K562 (cell line): Measurements from ENCODE around the gene PRKAR2B. TPM values are rescaled to one million over a fixed set of nuclear protein-coding genes. Genes with fewer than 3 reads are reported as not detected.

ENCODE experiments used
- ATF3 ChIP-seq, 2 experiments: fragments of 450-650 bp in 1 of 2; sonication (generic) in 1 of 2; formaldehyde crosslinking in 1 of 2; IDR thresholded peaks in 1 of 2; conservative IDR thresholded peaks in 1 of 2; 2 replicates each; pipeline versions ENCODE4 v1.6.1 to v1.8.1; 2016 to 2023; ENCODE audit warnings: mild to moderate bottlenecking in 2 of 2, moderate library complexity in 2 of 2, inconsistent platforms in 1 of 2, missing genetic modification reagents in 1 of 2
- GATA2 ChIP-seq: sonication (generic); formaldehyde crosslinking; IDR thresholded peaks from 2 replicates; pipeline ENCODE4 v1.4.0; 2020; ENCODE audit warnings: mild to moderate bottlenecking, missing genetic modification reagents
- HMG20A ChIP-seq: fragments of 450-650 bp; formaldehyde crosslinking; conservative IDR thresholded peaks from 2 replicates; pipeline ENCODE4 v1.4.0; 2020; ENCODE audit warnings: mild to moderate bottlenecking, mixed read lengths
- NCOR1 ChIP-seq: fragments of 450-650 bp; IDR thresholded peaks from 2 replicates; pipeline ENCODE4 v1.6.1; 2016; ENCODE audit warnings: mild to moderate bottlenecking, moderate library complexity
- PURB ChIP-seq: sonication (generic); formaldehyde crosslinking; IDR thresholded peaks from 2 replicates; pipeline ENCODE4 v1.9.0; 2021; ENCODE audit warnings: low read depth, mild to moderate bottlenecking, missing genetic modification reagents
- TBP ChIP-seq: optimal IDR thresholded peaks from 2 replicates; pipeline ENCODE3; 2011; ENCODE audit warnings: low read depth, low read length, improper control_type of control experiment
- TRIM25 ChIP-seq: fragments of 450-650 bp; IDR thresholded peaks from 2 replicates; pipeline ENCODE4 v1.7.0; 2016; ENCODE audit warnings: borderline replicate concordance
- ZBTB17 ChIP-seq: fragments of 450-650 bp; formaldehyde crosslinking; IDR thresholded peaks from 2 replicates; pipeline ENCODE4 v1.4.0; 2020; ENCODE audit warnings: mild to moderate bottlenecking
- polyA plus RNA-seq, 8 experiments: library from polyadenylated mRNA; depleted of rRNA in 4 of 8; stranded (reverse) in 5 of 8; unstranded in 3 of 8; fragments of >200 nt; fragmentation: Nextera tagmentation in 2 of 8; fragmentation: Illumina TruSeq in 1 of 8; extraction: Ambion mirVana in 2 of 8; extraction: Trizol in 1 of 8; gene quantifications; 2 replicates each; pipeline versions ENCODE4 v1.2.1 to v1.2.3, GENCODE V29; 2011 to 2014; ENCODE audit warnings: inconsistent platforms in 1 of 8, missing spikeins in 1 of 8
- total RNA-seq, 7 experiments: library from RNA; depleted of rRNA in 6 of 7; stranded (reverse); fragments of >200 nt in 6 of 7; fragmentation: Illumina TruSeq in 2 of 7; extraction: Trizol in 2 of 7; gene quantifications; 2 replicates each; pipeline versions ENCODE4 v1.2.1 to v1.2.3, GENCODE V29; 2011 to 2021; ENCODE audit warnings: low replicate concordance in 1 of 7
- TF ChIP-seq, protein P1 (sequence below): IDR thresholded peaks from 2 replicates; pipeline ENCODE4 v1.6.1; 2011; ENCODE audit warnings: borderline replicate concordance, low read depth, mild to moderate bottlenecking, moderate library complexity, low read length; ENCODE audit not compliant: insufficient read depth, poor library complexity, severe bottlenecking

The PRKAR2B gene
- total and polyA plus RNA-seq, 9 of the 15 experiments (the other 6 are each of a cell fraction or from before 2014, with no cell fraction given) = 59.0 to 173 (median 129) TPM

DNA sequence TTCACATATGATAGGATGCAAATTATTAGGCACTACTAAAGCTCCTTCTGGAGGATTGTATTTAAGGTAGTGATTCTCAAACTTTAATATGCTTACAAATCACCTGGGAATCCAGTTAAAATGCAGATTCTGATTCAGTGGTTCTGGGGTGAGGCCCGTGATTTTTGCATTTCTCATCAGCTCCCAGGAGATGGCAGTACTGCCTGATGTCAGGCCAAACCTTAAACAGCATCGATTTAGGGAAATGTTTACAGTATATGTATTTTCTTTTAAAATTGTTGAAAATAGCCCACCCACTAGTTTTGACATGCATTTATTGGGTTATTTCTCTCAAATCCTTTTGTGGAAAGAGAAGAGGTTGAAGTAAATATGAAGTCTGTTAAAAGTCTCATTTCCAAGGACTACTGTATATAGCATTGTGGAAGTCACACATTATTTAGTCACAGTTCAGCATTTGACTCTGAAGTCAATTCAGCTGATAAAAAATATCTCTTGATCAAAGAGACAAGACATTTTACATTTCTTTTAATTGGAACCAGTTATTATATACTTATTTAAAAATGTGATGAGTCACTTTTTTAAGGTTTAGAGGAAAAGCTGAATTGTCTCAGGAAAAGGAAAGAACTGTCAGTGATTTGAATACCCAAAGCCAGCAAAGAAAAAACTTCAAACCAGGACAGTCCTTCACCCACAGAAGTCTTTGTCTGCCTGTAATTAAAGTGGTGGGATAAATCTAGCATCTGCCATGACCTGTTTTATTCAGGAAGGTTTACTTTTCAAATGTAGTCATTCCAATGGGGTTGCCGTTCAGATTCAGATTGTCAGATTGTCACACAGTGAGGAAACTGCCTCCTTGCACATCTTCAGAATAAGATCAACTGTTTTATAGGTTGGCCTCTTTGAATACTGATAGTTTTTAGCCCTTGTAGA lies 103.2 kb downstream of the PRKAR2B start (continued):
- TF ChIP-seq TRIM25 (no peak), GATA2 (CRISPR knock-in tag) (no peak), ATF3 (IDR thresholded peaks at IDR 0.05) (no peak; the same call in 1 of the 2 replicates), ATF3 (CRISPR knock-in tag; conservative IDR thresholded peaks at IDR 0.05) (no peak), ZBTB17 (no peak), NCOR1 (no peak), HMG20A (CRISPR knock-in tag) (0 out of 2 replicates have a peak, but pooled peaks have one; percentile 39), TBP (no peak), PURB (CRISPR knock-in tag) (no peak)
- TF ChIP-seq, protein P1, sequence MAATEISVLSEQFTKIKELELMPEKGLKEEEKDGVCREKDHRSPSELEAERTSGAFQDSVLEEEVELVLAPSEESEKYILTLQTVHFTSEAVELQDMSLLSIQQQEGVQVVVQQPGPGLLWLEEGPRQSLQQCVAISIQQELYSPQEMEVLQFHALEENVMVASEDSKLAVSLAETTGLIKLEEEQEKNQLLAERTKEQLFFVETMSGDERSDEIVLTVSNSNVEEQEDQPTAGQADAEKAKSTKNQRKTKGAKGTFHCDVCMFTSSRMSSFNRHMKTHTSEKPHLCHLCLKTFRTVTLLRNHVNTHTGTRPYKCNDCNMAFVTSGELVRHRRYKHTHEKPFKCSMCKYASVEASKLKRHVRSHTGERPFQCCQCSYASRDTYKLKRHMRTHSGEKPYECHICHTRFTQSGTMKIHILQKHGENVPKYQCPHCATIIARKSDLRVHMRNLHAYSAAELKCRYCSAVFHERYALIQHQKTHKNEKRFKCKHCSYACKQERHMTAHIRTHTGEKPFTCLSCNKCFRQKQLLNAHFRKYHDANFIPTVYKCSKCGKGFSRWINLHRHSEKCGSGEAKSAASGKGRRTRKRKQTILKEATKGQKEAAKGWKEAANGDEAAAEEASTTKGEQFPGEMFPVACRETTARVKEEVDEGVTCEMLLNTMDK = no peak
